NCI-H526 treated with DMSO at 0.1 percent for 48 hours (cell line): ENCODE data around the gene GIMAP7.
"Not testable (repeated sequence)": the region's sequence is repeated elsewhere in the genome, so short reads cannot be mapped to it uniquely, and the experiment has no call there.

ENCODE experiments used
- DNase-seq: peaks from one replicate; lab custom pipeline; 2025; lab: John Stamatoyannopoulos, UW

GIMAP7 gene

DNA sequence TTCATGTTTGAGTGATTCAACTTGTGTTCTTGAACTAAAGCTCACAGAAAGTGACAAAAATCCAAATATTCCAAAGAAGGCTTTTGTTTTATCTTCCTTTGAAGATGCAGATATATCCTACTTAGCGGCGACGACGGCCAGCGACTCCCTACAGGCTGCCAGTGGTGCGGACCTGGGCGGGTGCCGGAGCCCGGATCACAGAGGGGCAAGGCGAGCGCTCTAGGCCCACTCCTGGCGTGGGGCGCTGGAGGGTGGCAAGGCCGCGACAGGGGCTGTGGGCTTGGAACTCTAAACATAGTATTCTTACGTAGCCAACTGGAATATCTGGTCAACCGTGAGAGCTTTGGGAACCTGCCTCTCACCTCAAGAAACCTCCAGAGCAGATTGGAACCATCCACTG lies 914 bp upstream of the GIMAP7 start:
- no peak for DNase-seq

DNA sequence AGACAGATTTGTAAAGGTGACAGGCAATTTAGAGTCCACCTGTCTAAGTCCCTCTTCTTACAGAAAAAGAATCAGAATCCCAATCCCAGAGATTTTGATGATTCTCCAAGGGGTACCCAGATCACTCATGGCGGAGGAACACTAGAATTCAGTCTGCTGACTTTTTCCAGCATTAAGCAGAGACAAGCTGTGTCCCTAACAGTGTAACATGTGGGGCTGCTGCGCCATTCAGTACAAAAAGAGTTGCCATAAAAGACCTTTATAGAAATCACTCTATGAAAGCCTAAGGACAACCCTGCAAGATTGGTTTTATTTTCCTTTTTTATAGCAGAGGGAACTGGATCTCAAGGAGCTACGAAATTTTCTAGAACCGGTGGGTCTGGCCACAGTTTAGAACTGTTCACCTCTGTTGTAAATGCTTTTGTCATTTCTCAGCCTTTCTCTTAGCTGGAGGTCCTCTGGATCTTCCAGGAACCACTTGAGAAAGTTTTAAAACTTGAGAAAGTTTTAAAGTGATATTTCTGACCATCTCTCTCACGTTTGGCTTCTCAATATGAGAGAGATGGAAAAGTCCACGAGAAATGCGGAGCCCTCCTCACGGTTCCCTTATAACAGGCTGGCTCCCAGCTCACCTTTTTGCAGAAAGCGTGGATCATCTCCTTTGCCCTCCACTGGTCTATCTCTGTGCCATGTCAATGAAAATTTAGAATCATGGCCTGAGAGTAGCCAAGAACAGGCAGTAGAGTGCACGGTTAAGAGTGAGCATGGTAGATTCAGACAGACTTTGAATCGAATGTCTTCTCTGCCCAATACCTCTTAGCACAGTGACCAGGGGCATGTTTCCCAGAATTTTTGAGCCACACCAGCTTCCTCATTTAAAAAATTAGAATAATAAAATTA lies 826 bp downstream of the GIMAP7 start:
- DNase-seq = no peak

DNA sequence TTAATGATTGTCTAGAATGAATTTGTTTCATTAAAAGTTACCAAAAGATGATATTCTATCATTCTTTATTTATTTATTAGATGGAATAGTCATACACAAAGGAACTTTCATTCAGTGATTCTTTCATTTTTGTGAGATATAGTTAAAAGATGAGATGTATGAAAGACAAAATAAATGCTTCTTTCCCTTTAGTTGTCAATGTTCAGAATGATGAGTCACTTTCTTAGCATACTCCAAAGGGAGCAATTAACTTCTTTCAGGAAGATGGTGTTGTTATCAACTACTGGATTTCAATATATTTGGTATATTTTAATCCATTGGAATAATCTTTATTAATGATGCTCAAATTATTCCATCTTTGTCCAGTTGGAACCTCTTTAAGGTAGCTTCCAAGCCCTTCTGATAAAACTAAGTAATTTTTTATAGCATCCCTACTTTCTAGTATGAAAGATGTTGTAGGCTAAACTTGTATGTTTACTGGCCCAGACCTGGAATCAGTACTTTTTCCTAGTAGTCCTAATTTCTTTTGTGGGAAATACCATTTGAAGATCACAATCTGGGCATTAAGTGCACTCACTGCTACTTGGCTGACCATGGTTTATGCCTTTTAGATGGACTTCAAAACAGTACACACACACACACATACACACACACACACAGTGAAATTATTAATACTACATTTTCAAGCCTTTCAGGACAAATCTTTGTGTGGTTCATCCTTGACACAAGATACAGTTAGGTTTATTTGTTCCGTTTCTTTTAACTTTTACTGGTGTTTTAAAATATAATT lies 2.5 kb downstream of the GIMAP7 start:
- no peak for DNase-seq

DNA sequence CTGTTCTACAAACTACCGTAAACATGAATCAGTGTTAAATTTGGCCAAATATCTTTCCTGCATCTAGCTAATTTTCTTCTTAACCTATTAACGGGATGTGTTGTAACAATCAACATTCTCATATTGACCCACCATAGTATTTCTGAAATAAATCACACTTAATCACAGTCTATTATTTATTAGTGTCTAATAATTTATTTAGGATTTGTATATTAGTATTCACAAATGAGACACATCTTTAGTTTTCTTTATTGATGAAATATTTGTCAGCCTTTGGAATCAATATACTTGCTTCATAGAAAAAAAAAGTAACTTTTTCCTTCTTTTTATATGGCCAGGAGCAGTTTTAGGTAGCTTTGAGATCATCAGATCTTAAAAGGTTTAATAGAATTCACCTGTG lies 4.6 kb downstream of the GIMAP7 start:
- DNase-seq = no peak

DNA sequence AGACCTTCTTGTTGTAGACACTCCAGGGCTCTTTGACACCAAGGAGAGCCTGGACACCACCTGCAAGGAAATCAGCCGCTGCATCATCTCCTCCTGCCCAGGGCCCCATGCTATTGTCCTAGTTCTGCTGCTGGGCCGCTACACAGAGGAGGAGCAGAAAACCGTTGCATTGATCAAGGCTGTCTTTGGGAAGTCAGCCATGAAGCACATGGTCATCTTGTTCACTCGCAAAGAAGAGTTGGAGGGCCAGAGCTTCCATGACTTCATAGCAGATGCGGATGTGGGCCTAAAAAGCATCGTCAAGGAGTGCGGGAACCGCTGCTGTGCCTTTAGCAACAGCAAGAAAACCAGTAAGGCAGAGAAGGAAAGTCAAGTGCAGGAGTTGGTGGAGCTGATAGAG lies 5.5 kb downstream of the GIMAP7 start:
- DNase-seq = no peak

- not testable (repeated sequence) for DNase-seq
Observed at GRCh38 chr7:150522931-150523330, 8.3 kb downstream of the GIMAP7 start.

DNA sequence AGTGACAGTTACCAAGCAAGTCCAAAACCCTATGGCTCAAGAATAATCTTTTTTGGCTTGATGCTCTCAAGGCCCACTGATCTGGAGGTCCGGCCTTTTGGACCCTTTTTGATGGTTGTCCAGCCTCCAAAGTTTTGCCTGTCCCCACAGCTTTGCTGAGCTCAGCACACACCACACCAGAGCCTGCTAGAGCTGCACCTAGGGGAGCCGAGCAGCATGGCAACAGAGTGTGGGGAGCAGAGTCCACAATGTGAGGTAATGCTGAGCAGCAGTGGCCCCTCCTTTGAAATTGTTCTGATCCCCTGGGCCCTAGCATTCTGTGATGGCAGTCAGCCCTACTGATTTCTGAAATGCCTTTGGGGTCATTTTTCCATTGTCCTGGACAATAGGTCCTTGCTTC lies 9.3 kb downstream of the GIMAP7 start:
- no peak for DNase-seq

DNA sequence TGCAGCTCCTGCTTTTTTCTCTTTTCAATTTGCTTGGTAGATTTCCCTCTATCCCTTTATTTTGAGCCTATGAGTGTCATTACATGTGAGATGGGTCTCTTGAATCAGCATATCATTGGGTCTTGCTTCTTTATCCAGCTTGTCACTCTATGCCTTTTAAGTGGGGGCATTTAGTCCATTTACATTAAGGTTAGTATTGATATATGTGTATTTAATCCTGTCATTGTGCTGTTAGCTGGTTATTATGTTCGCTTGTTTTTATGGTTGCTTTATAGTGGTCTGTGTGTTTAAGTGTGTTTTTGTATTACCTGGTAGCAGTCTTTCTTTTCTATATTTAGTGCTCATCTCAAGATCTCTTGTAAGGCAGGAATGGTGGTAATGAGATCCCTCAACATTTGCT lies 17.0 kb downstream of the GIMAP7 start:
- no peak for DNase-seq

- DNase-seq = no peak
Observed at GRCh38 chr7:150538259-150538658, 23.6 kb downstream of the GIMAP7 start.

- no peak for DNase-seq
Observed at GRCh38 chr7:150553163-150553562, 38.5 kb downstream of the GIMAP7 start.

GRCh38 chr7:150556521-150557138 lies 42.0 kb downstream of the GIMAP7 start:
- DNase-seq = no peak

- no peak for DNase-seq
Observed at GRCh38 chr7:150560486-150560885, 45.8 kb downstream of the GIMAP7 start.

- DNase-seq = no peak
Observed at GRCh38 chr7:150562919-150563318, 48.2 kb downstream of the GIMAP7 start.

GRCh38 chr7:150564006-150564405 lies 49.3 kb downstream of the GIMAP7 start:
- DNase-seq = no peak

DNA sequence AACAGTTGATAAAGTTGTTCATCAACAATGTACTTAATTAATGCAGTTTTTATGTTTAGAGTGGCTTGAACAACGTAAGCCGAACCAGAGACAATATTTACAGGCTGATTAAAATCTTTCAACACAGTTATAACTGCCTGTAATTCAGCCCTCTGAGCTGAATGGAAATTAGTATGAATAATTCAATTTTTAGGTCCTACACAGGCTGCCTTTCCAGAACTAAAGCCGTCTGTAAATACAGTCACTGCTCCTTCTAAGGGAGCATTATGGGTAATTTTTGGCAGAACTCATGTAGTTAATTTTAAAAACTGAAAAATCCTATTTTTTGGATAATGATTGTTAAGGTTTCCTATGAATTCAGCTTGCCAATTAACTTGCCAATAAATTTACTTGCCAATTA lies 49.9 kb downstream of the GIMAP7 start:
- no peak for DNase-seq

- no peak for DNase-seq
Observed at GRCh38 chr7:150565239-150565638, 50.6 kb downstream of the GIMAP7 start.

- DNase-seq = no peak
Observed at GRCh38 chr7:150566123-150566522, 51.5 kb downstream of the GIMAP7 start.

DNA sequence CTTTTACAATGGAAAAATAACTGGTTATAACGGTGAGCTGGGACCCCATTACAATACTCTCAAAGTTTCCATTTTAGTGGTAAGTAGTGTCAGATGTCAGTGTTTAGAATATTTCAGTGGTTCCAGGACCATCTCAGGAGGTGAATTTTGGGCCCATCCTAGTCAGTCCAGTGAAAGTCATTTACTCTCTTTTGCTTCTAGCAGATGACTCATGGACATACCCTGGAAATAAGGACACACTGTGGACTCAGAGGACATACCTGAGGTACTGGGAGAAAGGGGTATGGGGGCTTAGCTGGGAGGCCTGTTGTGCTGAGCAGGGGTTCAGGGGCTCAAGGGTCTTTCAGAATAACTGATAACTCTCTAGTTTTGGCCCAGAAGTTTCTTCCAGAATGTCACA lies 51.9 kb downstream of the GIMAP7 start:
- no peak for DNase-seq

- no peak for DNase-seq
Observed at GRCh38 chr7:150567169-150567568, 52.5 kb downstream of the GIMAP7 start, which contains the start of gene GIMAP4. Gene GIMAP4, plus strand, starts transcription at chr7:150567390. Its CDS starts 2,512 bp downstream, at chr7:150569902.

DNA sequence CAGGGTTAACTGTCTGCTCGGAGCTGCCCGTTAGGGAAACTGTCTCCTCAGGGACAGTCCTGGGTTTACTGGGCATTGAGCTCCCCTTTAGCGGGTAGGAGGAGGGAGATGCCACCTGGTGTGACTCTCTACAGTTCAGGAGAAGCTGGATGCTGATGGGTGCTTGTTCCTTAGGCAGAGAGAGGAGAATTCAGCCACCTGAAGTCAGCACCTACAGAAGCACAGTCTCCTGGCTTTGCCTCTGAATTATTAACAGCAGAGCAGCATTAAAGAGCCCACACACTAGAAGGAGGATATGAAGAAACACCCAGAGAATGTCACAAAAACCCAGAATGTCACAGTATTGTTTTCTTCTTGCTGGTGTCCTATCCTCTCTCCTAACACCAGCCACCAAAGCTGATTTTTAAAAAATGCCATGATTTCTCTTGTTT lies 53.2 kb downstream of the GIMAP7 start:
- DNase-seq = no peak

GRCh38 chr7:150568714-150569113 lies 54.0 kb downstream of the GIMAP7 start:
- no peak for DNase-seq

- DNase-seq = no peak
Observed at GRCh38 chr7:150569245-150569955, 54.7 kb downstream of the GIMAP7 start.
